Esophagus muscularis mucosa (tissue), 3 donors: Measurements from ENCODE around the gene OAS3.

Source experiments
- POLR2AphosphoS5 ChIP-seq, 2 donors: sonication (generic); formaldehyde crosslinking; IDR thresholded peaks; one replicate each; pipeline ENCODE4 v1.6.1; 2017; ENCODE audit warnings: antibody characterized with exemption in 2 of 2
- TF ChIP-seq, protein P1 (sequence below), 3 experiments: fragments of 200-600 bp in 2 of 3; fragments of 450-650 bp in 1 of 3; sonication (generic) in 2 of 3; IDR thresholded peaks; one replicate each; pipeline ENCODE4 v1.5.1; 2017 to 2019; ENCODE audit warnings: antibody characterized with exemption in 3 of 3, mild to moderate bottlenecking in 2 of 3, moderate library complexity in 1 of 3

DNA sequence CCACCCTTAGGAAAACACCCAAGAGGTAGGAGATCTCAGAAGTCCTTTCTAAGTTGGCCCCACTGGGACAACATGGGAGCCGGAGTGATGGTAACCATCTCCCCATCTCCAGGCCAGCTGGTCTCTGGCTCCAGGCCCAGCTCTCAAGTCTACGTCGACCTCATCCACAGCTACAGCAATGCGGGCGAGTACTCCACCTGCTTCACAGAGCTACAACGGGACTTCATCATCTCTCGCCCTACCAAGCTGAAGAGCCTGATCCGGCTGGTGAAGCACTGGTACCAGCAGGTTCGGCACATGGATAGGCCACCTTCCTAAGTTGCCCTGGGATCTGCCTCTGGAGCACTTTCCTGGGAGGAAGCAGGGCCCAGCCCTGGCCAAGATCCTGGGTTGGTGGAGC is 29.0 kb downstream of the OAS3 start:
- TF ChIP-seq, protein P1, sequence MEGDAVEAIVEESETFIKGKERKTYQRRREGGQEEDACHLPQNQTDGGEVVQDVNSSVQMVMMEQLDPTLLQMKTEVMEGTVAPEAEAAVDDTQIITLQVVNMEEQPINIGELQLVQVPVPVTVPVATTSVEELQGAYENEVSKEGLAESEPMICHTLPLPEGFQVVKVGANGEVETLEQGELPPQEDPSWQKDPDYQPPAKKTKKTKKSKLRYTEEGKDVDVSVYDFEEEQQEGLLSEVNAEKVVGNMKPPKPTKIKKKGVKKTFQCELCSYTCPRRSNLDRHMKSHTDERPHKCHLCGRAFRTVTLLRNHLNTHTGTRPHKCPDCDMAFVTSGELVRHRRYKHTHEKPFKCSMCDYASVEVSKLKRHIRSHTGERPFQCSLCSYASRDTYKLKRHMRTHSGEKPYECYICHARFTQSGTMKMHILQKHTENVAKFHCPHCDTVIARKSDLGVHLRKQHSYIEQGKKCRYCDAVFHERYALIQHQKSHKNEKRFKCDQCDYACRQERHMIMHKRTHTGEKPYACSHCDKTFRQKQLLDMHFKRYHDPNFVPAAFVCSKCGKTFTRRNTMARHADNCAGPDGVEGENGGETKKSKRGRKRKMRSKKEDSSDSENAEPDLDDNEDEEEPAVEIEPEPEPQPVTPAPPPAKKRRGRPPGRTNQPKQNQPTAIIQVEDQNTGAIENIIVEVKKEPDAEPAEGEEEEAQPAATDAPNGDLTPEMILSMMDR (IDR thresholded peaks at IDR 0.05): no peak
- TF ChIP-seq POLR2AphosphoS5 (IDR thresholded peaks at IDR 0.05): no peak
